Keratinocyte (primary cell): Measurements from ENCODE around the gene ASB15. TPM values are rescaled to one million over a fixed set of nuclear protein-coding genes. Genes with fewer than 3 reads are reported as not detected.
A peak's percentile ranks its signal among the peaks of the same experiment; 100 is the strongest.

ENCODE experiments used
- DNase-seq: peaks from one replicate; pipeline ENCODE4 v3.0.0-alpha.2; 2011; ENCODE audit warnings: low read depth, missing footprints, low spot score
- FAIRE-seq: peaks from 2 replicates; lab custom pipeline; 2011; peaks lifted over from hg19 to GRCh38; lab: Jason Lieb, UNC
- H2AFZ ChIP-seq: 2 replicates; pipeline ENCODE4 v1.6.0; 2012; ENCODE audit warnings: low read length, control low read depth, inconsistent platforms; ENCODE audit not compliant: control insufficient read depth
- H3K27ac ChIP-seq: 2 replicates; pipeline ENCODE4 v1.5.1; 2011; ENCODE audit warnings: low read length; ENCODE audit not compliant: control insufficient read depth, insufficient read depth
- H3K27me3 ChIP-seq: 3 replicates; pipeline ENCODE4 v1.6.0; 2011; ENCODE audit warnings: low read length; ENCODE audit not compliant: control insufficient read depth, insufficient read depth; ENCODE audit errors: extremely low read depth
- H3K36me3 ChIP-seq, 2 experiments: 2 replicates in 1 of 2; 3 replicates in 1 of 2; pipeline ENCODE4 v1.5.1; 2011; ENCODE audit warnings: low read length in 2 of 2, mild to moderate bottlenecking in 1 of 2; ENCODE audit not compliant: control insufficient read depth in 2 of 2, insufficient read depth in 2 of 2; ENCODE audit errors: extremely low read depth in 1 of 2
- H3K4me1 ChIP-seq: 3 replicates; pipeline ENCODE4 v1.5.1; 2011; ENCODE audit warnings: low read length; ENCODE audit not compliant: control insufficient read depth, insufficient read depth; ENCODE audit errors: extremely low read depth
- H3K4me2 ChIP-seq: 3 replicates; pipeline ENCODE4 v1.6.0; 2011; ENCODE audit warnings: low read depth, low read length; ENCODE audit not compliant: control insufficient read depth, insufficient read depth; ENCODE audit errors: extremely low read depth
- H3K4me3 ChIP-seq, 3 experiments: fragments of 200-600 bp in 1 of 3; sonication (generic) in 1 of 3; 2 replicates in 2 of 3; 3 replicates in 1 of 3; pipeline ENCODE4 v1.5.1; 2011 to 2016; ENCODE audit warnings: low read length in 3 of 3, mild to moderate bottlenecking in 3 of 3, control low read depth in 2 of 3, inconsistent platforms in 1 of 3, low read depth in 1 of 3, mixed read lengths in 1 of 3, mixed run types in 1 of 3, moderate library complexity in 1 of 3; ENCODE audit not compliant: control insufficient read depth in 2 of 3, insufficient read depth in 2 of 3; ENCODE audit errors: extremely low read depth in 1 of 3
- H3K79me2 ChIP-seq: 2 replicates; pipeline ENCODE4 v1.6.0; 2012; ENCODE audit warnings: low read length; ENCODE audit not compliant: control insufficient read depth, insufficient read depth
- H3K9ac ChIP-seq: 3 replicates; pipeline ENCODE4 v1.6.0; 2011; ENCODE audit warnings: low read length; ENCODE audit not compliant: control insufficient read depth, insufficient read depth; ENCODE audit errors: extremely low read depth
- H3K9me1 ChIP-seq: 3 replicates; pipeline ENCODE4 v1.6.0; 2011; ENCODE audit warnings: low read length; ENCODE audit not compliant: control insufficient read depth, insufficient read depth; ENCODE audit errors: extremely low read depth
- H3K9me3 ChIP-seq: 2 replicates; pipeline ENCODE4 v1.5.1; 2012; ENCODE audit warnings: low read depth, low read length; ENCODE audit not compliant: control insufficient read depth
- H4K20me1 ChIP-seq: 3 replicates; pipeline ENCODE4 v1.6.0; 2011; ENCODE audit warnings: low read length; ENCODE audit not compliant: control insufficient read depth, insufficient read depth; ENCODE audit errors: extremely low read depth
- EZH2 ChIP-seq: IDR thresholded peaks from one replicate; pipeline ENCODE4 v1.6.1; 2012; ENCODE audit warnings: inconsistent platforms, mild to moderate bottlenecking, low read length, moderate library complexity
- dilution Hi-C: fragments of 300-500 bp; cut with MboI; formaldehyde crosslinking; loops from one replicate; pipeline ENCODE4 v1.7.0; 2020; ENCODE audit warnings: low sequenced_read_pairs; ENCODE audit not compliant: extremely low pct_ligation_motif_present
- polyA plus RNA-seq, 5 experiments: library from polyadenylated mRNA; depleted of rRNA in 3 of 5; stranded (reverse) in 3 of 5; stranded (forward) in 1 of 5; unstranded in 1 of 5; fragments of >200 nt; gene quantifications; 1 replicate in 1 of 5; 2 replicates in 3 of 5; 3 replicates in 1 of 5; pipeline versions ENCODE4 v1.2.1 to v1.2.3, GENCODE V29; 2011 to 2012; ENCODE audit warnings: missing spikeins in 2 of 5, low read depth in 1 of 5, low replicate concordance in 1 of 5
- TF ChIP-seq, protein P1 (sequence below), 3 experiments: IDR thresholded peaks in 1 of 3; conservative IDR thresholded peaks in 1 of 3; optimal IDR thresholded peaks in 1 of 3; 2 replicates in 2 of 3; 3 replicates in 1 of 3; pipeline versions ENCODE3 to v1.5.1; 2011; ENCODE audit warnings: low read length in 3 of 3, mild to moderate bottlenecking in 3 of 3, moderate library complexity in 2 of 3, control low read depth in 1 of 3, inconsistent platforms in 1 of 3; ENCODE audit not compliant: insufficient read depth in 2 of 3; ENCODE audit errors: extremely low read depth in 1 of 3

The ASB15 gene
- polyA plus RNA-seq, 1 donor (not counting 4 experiments of a cell fraction or from before 2014, with no cell fraction given), result not detected

DNA sequence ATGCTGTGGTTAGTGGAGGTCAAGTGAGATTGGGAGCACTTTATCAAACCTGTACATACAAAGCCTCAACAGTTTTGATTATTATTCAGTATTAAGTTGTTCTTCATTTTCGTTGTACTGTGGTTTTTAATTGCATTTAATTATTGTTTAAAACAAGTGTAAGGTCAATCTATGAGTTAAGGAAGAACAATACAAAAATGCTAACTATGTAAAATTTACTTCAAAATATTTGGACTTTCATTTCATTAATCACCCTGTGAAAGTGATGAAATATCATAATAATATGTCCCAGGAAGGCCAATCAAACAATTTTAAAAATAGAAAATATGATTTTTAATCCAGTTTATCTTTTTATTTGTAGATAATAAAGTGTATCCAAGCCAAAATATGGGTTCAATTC is 30.4 kb upstream of the ASB15 start:
- H3K36me3 ChIP-seq, result no peaks in the 10 kb centered on the region
- H3K9ac ChIP-seq, result no peak overlapping the region
- peaks cover 7% of the 10 kb centered on the region for H3K4me1 ChIP-seq
- no peak overlapping the region for H3K27ac ChIP-seq
- no peaks in the 10 kb centered on the region for H3K27me3 ChIP-seq
- H3K79me2 ChIP-seq, result no peaks in the 10 kb centered on the region
- no peak overlapping the region for H3K4me3 ChIP-seq
- H3K9me1 ChIP-seq, result no peaks in the 10 kb centered on the region
- H3K9me3 ChIP-seq, result no peaks in the 10 kb centered on the region
- no peak overlapping the region for H2AFZ ChIP-seq
- no peak overlapping the region for H3K4me2 ChIP-seq
- TF ChIP-seq, protein P1, sequence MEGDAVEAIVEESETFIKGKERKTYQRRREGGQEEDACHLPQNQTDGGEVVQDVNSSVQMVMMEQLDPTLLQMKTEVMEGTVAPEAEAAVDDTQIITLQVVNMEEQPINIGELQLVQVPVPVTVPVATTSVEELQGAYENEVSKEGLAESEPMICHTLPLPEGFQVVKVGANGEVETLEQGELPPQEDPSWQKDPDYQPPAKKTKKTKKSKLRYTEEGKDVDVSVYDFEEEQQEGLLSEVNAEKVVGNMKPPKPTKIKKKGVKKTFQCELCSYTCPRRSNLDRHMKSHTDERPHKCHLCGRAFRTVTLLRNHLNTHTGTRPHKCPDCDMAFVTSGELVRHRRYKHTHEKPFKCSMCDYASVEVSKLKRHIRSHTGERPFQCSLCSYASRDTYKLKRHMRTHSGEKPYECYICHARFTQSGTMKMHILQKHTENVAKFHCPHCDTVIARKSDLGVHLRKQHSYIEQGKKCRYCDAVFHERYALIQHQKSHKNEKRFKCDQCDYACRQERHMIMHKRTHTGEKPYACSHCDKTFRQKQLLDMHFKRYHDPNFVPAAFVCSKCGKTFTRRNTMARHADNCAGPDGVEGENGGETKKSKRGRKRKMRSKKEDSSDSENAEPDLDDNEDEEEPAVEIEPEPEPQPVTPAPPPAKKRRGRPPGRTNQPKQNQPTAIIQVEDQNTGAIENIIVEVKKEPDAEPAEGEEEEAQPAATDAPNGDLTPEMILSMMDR (optimal IDR thresholded peaks at IDR 0.05 in 1 of 3, IDR thresholded peaks at IDR 0.05 in 1 of 3, conservative IDR thresholded peaks at IDR 0.05 in 1 of 3; ENCODE audit: extremely low read depth in 1 of 3, insufficient read depth in 2 of 3, low read length in 3 of 3), result no peak
- no peak for TF ChIP-seq EZH2
- DNase-seq, result no peak
- FAIRE-seq, result no peak
- no peaks in the 10 kb centered on the region for H4K20me1 ChIP-seq
- dilution Hi-C loops, result no loop called here

DNA sequence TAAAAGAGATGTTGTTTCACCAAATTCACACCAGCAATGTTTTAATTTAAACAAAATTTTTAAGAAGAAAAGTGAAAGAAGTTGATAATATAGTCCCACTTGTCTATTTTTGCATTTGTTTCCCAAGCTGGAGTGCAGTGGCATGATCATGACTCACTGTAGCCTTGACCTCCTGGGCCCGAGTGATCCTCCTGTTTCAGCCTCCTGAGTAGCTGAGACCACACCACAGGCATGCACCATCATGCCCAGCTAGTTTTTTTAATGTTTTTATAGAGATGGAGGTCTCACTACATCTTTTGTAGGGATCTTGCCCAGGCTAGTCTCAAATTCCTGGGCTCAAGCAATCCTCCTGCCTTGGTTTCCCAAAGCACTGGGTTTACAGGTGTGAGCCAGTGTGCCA is 29.9 kb upstream of the ASB15 start:
- H4K20me1 ChIP-seq, result no peaks in the 10 kb centered on the region
- H3K27me3 ChIP-seq, result no peaks in the 10 kb centered on the region
- H3K36me3 ChIP-seq, result no peaks in the 10 kb centered on the region
- no peaks in the 10 kb centered on the region for H3K9me3 ChIP-seq
- H3K27ac ChIP-seq, result no peak overlapping the region
- H3K4me1 ChIP-seq, result peaks cover 7% of the 10 kb centered on the region
- no peaks in the 10 kb centered on the region for H3K9me1 ChIP-seq
- peak overlapping the region; percentile 7 for H2AFZ ChIP-seq
- no peaks in the 10 kb centered on the region for H3K79me2 ChIP-seq
- H3K4me2 ChIP-seq, result no peak overlapping the region
- no peak overlapping the region for H3K9ac ChIP-seq
- dilution Hi-C loops, result no loop called here
- peak; percentile 19 for DNase-seq
- TF ChIP-seq EZH2, result no peak
- TF ChIP-seq, protein P1 (optimal IDR thresholded peaks at IDR 0.05 in 1 of 3, IDR thresholded peaks at IDR 0.05 in 1 of 3, conservative IDR thresholded peaks at IDR 0.05 in 1 of 3; ENCODE audit: extremely low read depth in 1 of 3, insufficient read depth in 2 of 3, low read length in 3 of 3), result no peak
- no peak for FAIRE-seq
- H3K4me3 ChIP-seq, result no peak overlapping the region
